HG03457 (cell line): Measurements from ENCODE around the gene EAPP.
"Not testable (repeated sequence)": the region's sequence is repeated elsewhere in the genome, so short reads cannot be mapped to it uniquely, and the experiment has no call there.

Source experiments
- ATAC-seq: cut with Tn5 transposase; IDR thresholded peaks from one replicate; pipeline ENCODE4 v1.9.1; 2021; ENCODE audit warnings: moderate number of reproducible peaks; ENCODE audit not compliant: unreplicated experiment

The EAPP gene, protein sequence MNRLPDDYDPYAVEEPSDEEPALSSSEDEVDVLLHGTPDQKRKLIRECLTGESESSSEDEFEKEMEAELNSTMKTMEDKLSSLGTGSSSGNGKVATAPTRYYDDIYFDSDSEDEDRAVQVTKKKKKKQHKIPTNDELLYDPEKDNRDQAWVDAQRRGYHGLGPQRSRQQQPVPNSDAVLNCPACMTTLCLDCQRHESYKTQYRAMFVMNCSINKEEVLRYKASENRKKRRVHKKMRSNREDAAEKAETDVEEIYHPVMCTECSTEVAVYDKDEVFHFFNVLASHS

DNA sequence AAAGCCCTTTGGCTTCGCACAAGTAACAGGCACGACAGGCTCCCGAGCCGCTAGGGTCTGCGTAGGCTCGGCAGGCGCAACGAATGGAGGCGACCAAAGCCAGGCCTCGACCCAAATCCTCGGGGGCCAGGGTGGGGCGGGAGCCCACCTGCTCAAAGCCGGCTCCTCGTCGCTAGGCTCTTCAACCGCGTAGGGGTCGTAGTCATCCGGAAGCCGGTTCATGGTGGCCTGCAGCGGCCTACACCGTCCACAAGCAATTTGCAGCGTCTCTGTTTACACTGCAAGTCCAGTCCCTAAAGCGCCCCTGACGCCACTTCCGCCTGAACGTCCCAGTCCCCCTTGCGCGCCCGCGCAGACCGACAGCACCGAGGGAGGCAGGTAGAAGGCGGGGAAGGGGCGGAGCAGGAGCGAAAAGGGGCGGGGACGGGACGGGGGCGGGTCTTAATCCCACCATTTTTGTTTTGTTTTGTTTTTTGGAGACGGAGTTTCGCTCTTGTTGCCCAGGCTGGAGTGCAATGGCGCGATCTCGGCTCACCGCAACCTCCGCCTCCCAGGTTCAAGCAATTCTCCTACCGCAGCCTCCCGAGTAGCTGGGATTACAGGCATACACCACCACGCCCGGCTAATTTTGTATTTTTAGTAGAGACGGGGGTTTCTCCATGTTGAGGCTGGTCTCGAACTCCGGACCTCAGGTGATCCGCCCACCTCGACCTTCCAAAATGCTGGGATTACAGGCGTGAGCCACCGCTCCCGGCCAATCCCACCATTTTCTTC lies at the start of gene EAPP:
EAPP (minus strand) TSS at position 295 of the 774 bp plus-strand sequence; CDS start at position 222, 73 bp downstream.
- peak; percentile 95 for ATAC-seq

DNA sequence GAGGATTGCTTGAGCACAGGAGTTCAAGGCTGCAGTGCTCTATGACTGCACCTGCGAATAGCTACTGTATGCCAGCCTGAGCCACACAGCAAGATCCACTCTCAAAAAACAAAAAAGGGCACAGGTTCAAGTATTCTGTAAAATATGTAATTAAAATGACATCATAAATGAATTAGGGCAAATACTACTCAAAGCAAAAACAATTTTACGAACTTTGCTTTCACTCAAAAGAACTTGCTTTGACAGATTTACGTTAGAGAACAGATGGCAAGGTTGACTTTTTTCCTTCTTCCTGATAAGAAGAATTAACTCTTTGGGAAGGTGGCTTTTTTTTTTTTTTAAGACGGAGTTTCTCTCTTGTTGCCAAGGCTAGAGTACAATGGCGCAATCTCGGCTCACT lies 44.0 kb upstream of the EAPP start:
- ATAC-seq, result no peak

DNA sequence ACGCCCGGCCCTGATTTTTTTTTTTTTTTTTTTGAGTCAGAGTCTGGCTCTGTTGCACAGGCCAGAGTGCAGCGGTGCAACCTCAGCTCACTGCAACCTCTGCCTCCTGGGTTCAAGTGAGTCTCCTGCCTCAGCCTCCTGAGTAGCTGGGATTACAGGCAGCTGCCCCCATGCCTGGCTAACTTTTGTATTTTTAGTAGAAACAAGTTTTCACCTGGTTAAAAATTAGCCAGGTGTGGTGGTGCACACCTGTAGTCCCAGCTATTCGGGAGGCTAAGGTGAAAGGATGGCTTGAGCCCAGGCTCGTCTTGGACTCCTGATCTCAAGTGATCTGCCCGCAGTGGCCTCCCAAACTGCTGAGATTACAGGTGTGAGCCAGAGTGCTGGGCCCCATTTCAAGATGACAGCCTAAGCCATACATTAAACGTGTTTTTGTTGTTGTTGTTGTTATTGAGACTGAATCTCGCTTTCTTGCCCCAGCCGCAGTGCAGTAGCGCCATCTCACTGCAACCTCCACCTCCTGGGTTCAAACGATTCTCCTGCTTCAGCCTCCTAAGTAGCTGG lies 42.7 kb upstream of the EAPP start:
- ATAC-seq, result no peak

DNA sequence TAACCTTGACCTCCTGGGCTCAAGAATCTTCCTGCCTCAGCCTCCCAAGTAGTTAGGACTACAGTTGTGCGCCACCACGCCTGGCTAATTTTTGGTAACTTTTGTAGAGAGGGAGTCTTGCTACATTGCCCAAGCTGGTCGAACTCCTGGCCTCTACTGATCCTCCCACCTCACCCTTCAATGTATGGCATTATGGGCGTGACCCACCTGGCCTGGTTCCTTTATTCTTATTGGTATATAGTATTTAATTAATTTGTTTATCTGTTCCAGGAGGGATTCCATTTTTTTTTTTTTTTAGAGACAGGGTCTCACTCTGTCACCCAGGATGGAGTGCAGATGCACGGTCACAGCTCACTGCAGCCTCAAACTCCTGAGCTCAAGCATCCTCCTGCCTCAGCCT lies 40.9 kb upstream of the EAPP start:
- ATAC-seq, result no peak

DNA sequence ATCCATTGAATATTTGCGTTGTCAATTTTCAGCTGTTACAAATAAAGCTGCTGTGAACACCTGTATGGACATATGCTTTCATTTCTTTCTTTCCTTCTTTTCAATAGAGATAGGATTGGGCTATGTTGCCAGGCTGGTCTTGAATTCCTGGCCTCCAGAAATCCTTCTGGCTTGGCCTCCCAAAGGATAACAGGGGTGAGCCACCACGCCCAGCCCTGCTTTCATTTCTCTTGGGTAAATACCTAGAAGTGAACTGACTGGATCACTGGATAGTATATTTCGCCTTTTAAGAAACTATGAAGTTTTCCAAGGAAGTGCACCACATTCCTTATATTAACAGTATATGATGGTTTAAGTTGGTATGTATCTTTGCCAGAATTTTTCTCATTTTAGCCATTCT lies 32.3 kb upstream of the EAPP start:
- no peak for ATAC-seq

DNA sequence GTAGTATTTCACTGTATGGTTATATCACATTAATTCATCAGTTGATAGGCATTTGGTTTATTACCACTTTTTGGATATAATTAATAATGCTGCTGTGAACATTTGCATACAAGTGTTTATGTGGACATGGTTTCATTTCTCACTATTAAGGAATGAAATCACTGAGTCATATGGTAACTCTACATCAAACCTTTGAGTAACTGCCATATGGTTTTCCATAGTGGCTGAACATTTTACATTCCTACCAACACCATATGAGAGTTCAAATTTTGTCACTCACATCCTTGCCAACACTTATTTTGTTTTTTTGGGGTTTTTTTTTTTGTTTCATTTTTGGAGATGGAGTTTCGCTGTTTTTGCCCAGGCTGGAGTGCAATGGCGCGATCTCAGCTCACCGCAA lies 30.2 kb upstream of the EAPP start:
- ATAC-seq, result no peak

DNA sequence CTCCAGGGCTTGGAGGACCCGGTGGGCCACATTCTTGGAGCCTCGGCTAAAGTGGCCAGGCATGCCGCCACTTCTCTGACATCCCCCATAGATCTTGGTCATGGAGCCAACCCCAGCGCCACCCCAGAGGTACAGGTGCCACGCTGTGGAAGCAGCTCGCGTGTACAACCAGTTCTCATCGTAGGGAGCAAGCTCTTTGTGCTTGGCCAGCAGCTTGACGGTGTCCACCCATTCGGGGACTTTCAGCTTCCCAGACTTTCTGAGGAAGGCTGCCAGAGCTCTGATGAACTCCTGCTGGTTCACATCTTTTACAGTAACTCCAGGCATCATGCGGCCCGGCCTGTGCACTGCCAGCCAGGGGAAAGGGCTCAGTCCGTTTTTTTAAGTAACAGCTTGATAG lies 29.3 kb upstream of the EAPP start:
- ATAC-seq, result no peak

DNA sequence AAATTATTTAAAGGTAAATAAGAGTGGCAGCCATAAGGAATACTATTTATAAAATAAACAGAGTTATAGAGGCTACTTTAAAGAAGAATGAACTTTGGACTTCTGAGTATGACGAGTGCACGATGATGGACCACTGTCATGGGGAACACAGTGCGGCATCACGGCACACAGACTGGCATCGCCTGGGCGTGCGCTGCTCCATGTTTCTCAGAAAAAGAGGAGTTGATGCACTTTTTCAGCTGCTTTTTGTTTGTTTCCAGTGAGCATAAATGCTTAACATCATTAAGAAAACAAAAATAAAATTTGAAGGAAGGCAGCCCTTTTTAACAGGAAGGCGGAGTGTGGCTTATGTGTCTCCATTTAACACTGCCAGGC lies 23.3 kb upstream of the EAPP start:
- ATAC-seq, result no peak

DNA sequence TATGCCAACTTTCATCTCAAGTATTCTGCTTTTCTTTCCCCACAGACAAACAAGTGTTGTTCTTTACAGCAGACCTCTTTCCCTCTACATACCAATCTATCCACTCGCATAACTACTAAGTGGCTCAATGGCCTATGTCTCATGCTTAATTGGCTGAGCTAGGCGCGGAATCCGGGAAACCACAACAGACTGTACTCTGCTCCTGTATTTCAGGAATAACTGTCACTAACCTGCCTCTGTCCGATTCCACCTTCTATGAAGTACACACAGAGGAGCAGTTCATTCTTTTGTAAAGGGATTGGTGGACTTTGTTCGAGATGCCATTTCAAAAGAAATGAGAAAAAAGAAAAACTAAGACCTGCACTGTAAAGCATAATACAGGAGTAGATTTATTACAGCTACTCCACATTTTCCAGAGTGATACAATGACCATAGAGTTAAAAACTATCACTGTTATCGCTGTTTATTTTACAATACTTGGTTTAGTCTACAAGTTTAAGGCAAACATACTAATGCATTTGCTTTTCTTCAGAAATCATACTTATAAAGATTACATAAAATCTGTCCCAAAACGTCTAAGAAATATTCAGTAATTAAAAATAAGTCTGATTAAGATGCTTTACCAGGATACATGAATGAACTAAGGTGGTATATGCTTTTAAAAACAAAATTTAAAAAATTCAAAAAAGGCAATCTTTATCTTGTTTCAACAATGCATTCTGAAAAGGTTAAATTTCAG lies 22.7 kb upstream of the EAPP start:
- not testable (repeated sequence) for ATAC-seq

DNA sequence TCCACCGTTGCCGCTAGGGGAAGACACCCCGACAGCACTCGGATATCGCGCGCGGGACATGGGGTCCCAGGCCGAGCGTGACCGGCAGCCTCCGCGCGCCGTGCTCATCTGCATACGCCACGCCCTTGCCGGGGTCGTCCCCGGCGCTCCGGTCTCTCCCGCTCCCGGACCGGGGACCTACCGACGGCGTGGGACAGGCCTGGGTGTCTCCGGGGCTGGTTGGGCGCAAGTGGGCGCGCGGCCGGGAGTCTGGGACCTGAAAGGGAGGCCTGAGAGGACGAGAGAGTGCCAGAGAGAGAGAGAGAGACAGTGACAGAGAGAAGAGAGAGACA lies 17.0 kb upstream of the EAPP start:
- ATAC-seq, result peak; percentile 44

DNA sequence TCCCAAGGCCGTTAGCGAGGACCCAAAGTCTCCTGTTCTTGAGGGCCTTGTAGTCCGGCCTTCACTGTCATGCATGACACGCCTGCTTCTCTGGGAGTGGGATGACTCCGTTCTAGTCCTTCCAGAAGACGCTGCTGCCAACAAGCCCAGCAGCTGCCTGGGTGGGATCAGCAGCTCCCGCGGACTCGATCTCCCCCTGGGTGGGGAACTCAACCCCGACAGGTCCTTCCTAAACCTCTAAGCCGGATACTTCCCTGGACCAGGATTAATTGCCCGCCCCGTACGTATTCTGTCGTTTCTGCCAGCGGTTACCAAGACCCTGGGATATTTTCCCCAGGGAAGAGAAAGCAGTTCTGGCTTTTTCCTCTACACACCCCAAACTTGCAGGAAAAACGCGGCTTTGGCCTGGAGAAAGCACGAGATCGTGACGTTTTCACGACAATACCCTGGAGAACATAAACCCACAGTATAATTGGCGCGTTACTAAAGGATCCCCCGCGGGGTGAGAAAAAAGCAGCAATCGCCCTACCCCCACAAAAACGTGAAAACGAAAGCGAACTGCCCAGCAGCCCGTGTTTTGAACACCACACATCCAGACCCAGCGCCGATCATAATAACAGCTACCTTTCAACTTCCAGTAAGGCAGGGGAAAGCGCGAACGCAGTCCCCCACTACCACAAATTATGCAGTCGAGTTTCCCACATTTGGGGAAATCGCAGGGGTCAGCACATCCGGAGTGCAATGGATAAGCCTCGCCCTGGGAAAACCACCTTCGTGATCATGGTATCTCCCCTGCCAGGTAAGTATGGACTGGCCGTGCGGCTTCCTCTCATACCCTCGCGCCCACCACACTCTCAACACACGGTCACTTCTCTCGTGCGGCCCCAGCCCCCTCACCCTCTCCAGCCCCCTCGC lies 16.3 kb upstream of the EAPP start:
- ATAC-seq, result peak; percentile 54

DNA sequence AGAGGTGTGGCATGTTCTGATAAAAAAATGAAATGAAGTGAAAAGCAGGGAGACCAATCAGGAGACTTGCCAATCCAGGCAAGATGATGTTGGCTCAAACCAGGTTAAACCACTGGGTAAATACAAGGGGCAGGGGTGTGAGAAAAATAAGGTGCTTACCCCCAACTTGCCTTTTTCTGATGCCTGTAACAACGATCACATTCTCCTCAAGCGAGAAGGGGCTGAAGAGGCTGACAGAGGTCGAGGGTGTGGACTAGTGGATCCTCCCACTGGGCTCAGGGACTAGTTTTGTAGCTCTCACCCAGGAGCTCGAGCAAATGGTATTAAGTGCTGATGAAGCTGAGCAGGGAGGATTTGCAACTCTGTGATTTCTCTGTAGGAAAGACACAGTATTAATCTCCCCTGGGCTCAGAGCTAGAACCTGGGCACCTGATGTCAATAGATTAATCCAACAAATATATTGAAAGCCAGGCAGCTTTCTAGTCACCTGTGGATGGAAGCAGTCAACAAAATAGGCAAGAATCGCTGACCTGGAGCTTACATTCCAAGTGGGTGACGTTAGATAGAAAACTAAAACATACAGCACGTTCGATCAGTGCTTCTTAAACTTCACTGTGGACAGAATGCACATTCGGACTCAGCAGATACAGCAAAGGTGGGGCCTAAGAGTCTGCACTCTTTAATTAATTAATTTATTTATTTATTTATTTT lies 15.2 kb upstream of the EAPP start:
- no peak for ATAC-seq

DNA sequence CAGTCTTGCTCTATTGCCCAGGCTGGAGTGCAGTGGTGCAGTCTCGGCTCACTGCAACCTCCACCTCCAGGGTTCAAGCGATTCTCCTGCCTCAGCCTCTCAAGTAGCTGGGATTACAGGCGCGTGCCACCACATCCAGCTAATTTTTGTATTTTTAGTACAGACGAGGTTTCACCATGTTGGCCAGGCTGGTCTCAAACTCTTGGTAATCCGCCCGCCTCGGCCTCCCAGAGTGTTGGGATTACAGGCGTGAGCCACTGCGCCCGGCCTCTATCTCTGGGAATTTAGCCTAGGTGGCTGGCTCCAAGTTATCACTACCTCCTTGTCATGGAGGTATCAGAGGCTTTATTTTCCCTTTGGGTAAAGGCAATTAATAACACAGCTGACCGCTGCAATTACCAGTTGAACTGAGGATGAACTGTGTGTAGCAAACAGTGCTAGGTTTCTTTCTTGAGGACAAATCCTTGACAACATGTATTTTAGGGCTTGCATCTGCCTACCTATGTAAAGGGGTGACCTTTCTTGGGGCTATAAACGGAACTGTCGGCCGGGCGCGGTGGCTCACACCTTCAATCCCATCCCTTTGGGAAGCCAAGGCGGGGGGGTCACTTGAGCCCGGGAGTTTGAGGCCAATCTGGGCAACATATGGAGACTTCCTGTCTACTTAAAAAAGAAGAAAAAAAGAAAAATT lies 9.9 kb upstream of the EAPP start:
- not testable (repeated sequence) for ATAC-seq

DNA sequence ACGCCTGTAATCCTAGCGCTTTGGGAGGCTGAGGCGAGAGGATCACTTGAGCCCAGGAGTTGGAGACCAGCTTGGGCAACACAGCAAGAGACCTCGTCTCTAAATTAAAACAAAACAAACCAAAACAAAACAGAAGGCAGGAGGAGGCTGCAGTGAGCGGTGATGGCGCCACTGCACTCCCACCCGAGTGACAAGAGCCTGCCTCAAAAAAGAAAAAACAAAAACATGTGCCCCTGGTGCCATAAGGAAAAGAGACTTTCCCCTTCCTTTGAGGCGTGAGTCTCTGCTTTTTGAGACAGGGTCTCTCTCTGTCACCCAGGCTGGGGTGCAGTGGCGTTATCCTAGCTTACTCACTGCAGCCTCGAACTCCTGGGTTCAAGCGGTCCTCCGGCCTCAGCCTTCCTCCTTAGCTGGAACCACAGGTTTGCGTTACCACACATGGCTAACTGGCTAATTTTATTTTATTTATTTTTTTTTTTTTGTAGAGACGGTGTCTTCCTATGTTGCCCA lies 9.0 kb upstream of the EAPP start:
- ATAC-seq, result no peak

DNA sequence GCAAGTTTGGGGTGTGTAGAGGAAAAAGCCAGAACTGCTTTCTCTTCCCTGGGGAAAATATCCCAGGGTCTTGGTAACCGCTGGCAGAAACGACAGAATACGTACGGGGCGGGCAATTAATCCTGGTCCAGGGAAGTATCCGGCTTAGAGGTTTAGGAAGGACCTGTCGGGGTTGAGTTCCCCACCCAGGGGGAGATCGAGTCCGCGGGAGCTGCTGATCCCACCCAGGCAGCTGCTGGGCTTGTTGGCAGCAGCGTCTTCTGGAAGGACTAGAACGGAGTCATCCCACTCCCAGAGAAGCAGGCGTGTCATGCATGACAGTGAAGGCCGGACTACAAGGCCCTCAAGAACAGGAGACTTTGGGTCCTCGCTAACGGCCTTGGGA lies 7.6 kb upstream of the EAPP start:
- peak; percentile 33 for ATAC-seq

DNA sequence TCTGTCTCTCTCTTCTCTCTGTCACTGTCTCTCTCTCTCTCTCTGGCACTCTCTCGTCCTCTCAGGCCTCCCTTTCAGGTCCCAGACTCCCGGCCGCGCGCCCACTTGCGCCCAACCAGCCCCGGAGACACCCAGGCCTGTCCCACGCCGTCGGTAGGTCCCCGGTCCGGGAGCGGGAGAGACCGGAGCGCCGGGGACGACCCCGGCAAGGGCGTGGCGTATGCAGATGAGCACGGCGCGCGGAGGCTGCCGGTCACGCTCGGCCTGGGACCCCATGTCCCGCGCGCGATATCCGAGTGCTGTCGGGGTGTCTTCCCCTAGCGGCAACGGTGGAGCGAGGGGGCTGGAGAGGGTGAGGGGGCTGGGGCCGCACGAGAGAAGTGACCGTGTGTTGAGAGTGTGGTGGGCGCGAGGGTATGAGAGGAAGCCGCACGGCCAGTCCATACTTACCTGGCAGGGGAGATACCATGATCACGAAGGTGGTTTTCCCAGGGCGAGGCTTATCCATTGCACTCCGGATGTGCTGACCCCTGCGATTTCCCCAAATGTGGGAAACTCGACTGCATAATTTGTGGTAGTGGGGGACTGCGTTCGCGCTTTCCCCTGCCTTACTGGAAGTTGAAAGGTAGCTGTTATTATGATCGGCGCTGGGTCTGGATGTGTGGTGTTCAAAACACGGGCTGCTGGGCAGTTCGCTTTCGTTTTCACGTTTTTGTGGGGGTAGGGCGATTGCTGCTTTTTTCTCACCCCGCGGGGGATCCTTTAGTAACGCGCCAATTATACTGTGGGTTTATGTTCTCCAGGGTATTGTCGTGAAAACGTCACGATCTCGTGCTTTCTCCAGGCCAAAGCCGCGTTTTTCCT lies 7.0 kb upstream of the EAPP start:
- peak; percentile 54 for ATAC-seq

DNA sequence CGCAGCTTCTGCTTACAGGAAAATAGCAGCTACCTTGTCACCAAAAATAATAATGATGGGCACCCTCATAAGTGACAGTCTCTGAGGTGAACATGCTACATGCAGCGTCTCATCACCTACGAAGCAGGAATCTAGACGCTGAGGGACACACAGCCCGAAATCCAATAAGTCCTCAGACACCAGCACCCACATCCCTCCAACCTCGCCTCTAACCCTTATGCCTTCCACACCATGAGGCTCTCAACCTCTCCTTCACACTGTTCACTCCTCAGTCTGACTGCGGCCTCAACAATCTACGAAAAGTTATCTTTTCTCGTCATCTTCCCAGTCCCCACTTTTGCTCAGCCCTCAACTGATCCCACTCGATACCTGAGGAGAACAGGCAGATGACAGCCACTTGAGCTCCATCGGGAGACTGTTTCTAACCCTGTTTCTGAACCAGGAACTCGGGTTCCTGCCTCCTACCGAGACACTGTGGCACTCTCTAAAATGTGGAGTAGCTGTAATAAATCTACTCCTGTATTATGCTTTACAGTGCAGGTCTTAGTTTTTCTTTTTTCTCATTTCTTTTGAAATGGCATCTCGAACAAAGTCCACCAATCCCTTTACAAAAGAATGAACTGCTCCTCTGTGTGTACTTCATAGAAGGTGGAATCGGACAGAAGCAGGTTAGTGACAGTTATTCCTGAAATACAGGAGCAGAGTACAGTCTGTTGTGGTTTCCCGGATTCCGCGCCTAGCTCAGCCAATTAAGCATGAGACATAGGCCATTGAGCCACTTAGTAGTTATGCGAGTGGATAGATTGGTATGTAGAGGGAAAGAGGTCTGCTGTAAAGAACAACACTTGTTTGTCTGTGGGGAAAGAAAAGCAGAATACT lies 919 bp upstream of the EAPP start:
- not testable (repeated sequence) for ATAC-seq
